Cortex of kidney (tissue), 1 donor: Measurements from ENCODE around the gene FRMD6.
"Not testable (repeated sequence)": the region's sequence is repeated elsewhere in the genome, so short reads cannot be mapped to it uniquely, and the experiment has no call there.

Experiments used
- DNase-seq: peaks from one replicate; lab custom pipeline; 2025; lab: John Stamatoyannopoulos, UW

FRMD6 gene

GRCh38 chr14:51724650-51725049, 72.9 kb downstream of the FRMD6 start:
- DNase-seq, result no peak

GRCh38 chr14:51725061-51725460, 73.4 kb downstream of the FRMD6 start:
- no peak for DNase-seq

- no peak for DNase-seq
Measured at GRCh38 chr14:51726166-51726899, 74.6 kb downstream of the FRMD6 start.

GRCh38 chr14:51727526-51727925, 75.8 kb downstream of the FRMD6 start:
- DNase-seq, result no peak

GRCh38 chr14:51730098-51730497, 78.4 kb downstream of the FRMD6 start:
- no peak for DNase-seq

- no peak for DNase-seq
Measured at GRCh38 chr14:51730684-51731083, 79.0 kb downstream of the FRMD6 start.

- no peak for DNase-seq
Measured at GRCh38 chr14:51732494-51733112, 80.9 kb downstream of the FRMD6 start.

- DNase-seq, result no peak
Measured at GRCh38 chr14:51733147-51733546, 81.4 kb downstream of the FRMD6 start.

GRCh38 chr14:51735851-51736250, 84.1 kb downstream of the FRMD6 start:
- no peak for DNase-seq

- no peak for DNase-seq
Measured at GRCh38 chr14:51738754-51739153, 87.0 kb downstream of the FRMD6 start.

- no peak for DNase-seq
Measured at GRCh38 chr14:51743588-51744000, 91.9 kb downstream of the FRMD6 start.

- no peak for DNase-seq
Measured at GRCh38 chr14:51744372-51745130, 92.8 kb downstream of the FRMD6 start.

- DNase-seq, result not testable (repeated sequence)
Measured at GRCh38 chr14:51746823-51747222, 95.1 kb downstream of the FRMD6 start.

GRCh38 chr14:51750542-51750941, 98.8 kb downstream of the FRMD6 start:
- DNase-seq, result no peak

- not testable (repeated sequence) for DNase-seq
Measured at GRCh38 chr14:51751611-51752345, 100.1 kb downstream of the FRMD6 start.

GRCh38 chr14:51757756-51758155, 106.0 kb downstream of the FRMD6 start:
- not testable (repeated sequence) for DNase-seq

GRCh38 chr14:51759950-51760349, 108.2 kb downstream of the FRMD6 start:
- DNase-seq, result no peak

GRCh38 chr14:51765726-51766125, 114.0 kb downstream of the FRMD6 start:
- not testable (repeated sequence) for DNase-seq

GRCh38 chr14:51766586-51766985, 114.9 kb downstream of the FRMD6 start:
- not testable (repeated sequence) for DNase-seq

GRCh38 chr14:51769261-51769660, 117.6 kb downstream of the FRMD6 start:
- not testable (repeated sequence) for DNase-seq

- DNase-seq, result no peak
Measured at GRCh38 chr14:51774209-51774608, 122.5 kb downstream of the FRMD6 start.
